HG03060 (cell line): Measurements from ENCODE around the gene NXPE1.
"Not testable (repeated sequence)": the region's sequence is repeated elsewhere in the genome, so short reads cannot be mapped to it uniquely, and the experiment has no call there.

ENCODE experiments used
- ATAC-seq: cut with Tn5 transposase; IDR thresholded peaks from one replicate; pipeline ENCODE4 v1.9.1; 2021; ENCODE audit warnings: low read depth, moderate number of reproducible peaks; ENCODE audit not compliant: unreplicated experiment

The NXPE1 gene

DNA sequence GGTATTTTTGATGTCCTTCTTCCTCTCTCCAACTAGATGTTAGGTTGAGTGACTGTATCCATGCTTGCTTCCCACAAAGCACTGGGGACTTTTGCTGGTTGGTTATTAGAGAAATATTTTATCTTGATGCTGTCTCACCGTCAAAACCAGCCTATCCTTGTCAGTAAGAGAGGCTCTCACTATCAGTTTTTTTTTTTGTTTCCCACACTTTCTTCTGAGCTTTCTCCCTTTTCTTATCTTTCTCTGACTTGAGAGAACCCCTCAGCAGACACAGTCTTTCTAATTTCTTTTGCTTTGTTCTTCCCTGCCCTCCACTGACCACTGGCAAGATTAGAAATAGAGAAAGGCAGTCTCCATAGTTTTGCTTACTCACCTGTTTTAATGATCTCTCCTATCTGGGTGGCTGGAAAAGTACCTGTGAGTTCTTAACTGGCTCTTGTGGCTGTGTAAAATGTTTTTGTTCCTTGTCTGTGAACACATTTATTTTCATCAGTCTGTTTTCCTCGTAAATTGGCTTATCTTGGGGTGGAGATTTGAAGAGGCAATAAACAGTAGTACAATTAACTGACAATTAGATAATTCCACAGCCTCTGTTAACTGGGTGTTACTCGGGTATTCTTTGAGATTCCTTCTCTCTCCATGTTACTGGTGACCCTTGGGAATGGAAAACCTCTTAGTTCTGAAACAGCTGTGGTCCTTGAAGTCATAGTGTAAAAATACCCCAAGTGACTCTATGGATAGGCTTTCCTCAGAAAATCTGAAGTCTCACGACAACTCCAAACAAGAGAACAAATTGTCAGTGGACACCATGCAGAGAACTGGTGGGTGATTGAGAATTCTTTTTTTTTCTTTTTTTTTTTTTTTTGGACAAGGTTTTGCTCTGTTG lies at the start of gene NXPE1:
Gene NXPE1 (minus strand): TSS at position 457 of the 886 bp plus-strand sequence. CDS start 8,680 bp downstream, outside the sequence.
- no peak for ATAC-seq

DNA sequence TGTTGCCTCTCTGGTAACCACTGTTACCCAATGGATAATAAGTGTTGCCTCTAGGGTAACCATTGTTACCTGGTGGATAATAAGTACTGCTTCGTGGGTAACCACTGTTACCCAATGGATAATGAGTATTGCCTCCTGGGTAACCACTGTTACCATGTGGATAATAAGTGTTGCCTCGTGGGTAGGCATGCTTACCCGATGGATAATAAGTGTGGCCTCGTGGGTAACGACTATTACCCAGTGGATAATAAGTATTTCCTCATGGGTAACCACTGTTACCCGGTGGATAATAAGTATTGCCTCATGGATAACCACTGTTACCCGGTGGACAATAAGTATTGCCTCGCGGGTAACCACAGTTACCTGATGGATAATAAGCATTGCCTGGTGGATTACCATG lies 49.7 kb upstream of the NXPE1 start:
- no peak for ATAC-seq

DNA sequence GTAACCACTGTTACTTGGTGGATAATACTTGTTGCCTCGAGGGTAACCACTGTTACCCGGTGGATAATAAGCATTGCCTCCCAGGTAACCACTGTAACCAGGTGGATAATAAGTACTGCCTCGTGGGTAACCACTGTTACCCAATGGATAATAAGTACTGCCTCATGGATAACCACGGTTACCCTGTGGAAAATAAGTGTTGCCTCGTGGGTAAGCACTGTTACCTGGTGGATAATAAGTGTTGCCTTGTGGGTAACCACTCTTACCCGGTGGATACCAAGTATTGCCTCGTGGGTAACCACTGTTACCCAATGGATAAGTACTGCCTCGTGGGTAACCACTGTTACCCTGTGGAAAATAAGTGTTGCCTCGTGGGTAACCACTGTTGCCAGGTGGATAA lies 48.9 kb upstream of the NXPE1 start:
- not testable (repeated sequence) for ATAC-seq

DNA sequence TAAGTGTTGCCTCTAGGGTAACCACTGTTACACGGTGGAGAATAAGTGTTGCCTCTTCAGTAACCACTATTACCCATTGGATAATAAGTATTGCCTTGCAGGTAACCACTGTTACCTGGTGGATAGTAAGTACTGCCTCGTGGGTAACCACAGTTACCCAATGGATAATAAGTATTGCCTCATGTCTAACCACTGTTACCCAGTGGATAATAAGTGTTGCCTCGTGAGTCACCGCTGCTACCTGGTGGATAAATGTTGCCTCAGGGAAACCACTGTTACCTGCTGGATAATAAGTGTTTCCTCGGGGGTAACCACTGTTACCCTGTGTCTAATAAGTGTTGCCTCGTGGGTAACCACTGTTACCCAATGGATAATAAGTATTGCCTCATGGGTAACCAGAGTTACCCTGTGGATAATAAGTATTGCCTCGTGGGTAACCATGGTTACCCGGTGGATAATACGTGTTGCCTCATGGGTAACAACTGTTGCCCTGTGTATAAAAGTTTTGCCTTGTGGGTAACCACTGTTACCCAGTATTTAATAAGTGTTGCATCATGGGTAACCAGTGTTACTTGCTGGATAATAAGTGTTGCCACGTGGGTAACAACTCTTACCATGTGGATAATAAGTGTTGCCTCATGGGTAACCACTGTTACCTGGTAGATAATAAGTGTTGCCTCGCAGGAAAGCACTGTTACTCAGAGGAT lies 48.2 kb upstream of the NXPE1 start:
- no peak for ATAC-seq

DNA sequence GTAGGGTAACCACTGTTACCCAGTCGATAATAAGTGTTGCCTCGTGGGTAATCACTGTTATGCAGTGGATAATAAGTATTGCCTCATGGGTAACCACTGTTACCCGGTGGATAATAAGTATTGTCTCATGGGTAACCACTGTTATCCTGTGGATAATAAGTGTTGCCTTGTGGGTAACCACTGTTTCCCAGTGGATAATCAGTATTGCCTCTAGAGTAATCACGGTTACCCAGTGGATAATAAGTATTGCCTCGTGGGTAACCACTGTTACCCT lies 47.1 kb upstream of the NXPE1 start:
- not testable (repeated sequence) for ATAC-seq

DNA sequence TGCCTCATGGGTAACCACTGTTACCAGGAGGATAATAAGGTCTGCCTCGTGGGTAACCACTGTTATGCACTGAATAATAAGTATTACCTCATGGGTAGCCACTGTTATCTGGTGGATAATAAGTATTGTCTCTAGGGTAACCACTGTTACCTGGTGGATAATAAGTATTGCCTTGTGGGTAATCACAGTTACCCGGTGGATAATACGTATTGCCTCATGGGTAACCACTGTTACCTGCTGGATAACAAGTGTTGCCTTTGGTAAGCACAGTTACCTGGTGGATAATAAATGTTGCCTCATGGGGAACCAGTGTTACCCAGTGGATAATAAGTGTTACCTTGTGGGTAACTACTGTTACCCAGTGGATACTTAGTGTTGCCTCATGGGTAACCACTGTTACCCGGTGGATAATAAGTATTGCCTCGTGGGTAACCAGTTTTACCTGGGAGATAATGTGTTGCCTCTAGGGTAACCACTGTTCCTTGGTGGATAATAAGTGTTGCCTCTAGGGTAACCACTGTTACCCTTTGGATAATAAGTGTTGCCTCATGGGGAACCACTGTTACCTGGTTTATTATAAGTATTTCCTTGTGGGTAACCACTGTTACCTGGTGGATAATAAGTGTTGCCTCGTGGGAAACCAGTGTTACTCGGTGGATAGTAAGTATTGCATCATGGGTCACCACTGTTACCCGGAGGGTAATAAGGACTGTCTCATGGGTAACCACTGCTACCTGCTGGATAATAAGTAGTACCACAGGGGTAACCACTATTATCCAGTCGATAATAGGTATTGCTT lies 46.5 kb upstream of the NXPE1 start:
- no peak for ATAC-seq

DNA sequence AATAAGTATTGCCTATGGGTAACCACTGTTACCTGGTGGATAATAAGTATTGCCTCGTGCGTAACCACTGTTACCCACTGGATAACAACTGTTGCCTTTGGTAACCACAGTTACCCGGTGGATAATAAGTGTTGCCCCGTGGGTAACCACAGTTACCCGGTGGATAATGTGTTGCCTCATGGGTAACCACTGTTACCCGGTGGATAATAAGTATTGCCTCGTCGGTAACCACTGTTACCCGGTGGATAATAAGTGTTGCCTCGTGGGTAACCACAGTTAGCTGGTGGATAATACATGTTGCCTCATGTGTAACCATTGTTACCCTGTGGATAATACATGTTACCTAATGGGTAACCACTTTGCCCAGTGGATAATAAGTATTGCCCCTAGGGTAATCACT lies 45.7 kb upstream of the NXPE1 start:
- ATAC-seq: no peak

DNA sequence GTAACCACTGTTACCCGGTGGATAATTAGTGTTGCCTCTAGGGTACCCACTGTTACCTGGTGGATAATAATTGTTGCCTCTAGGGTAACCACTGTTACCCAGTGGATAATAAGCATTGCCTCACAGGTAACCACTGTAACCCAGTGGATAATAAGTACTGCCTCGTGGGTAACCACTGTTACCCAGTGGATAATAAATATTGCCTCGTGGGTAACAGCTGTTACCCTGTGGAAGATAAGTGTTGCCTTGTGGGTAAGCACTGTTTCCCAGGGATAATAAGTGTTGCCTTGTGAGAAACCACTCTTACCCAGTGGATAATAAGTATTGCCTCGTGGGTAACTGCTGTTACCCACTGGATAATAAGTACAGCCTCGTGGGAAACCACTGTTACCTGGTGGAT lies 45.2 kb upstream of the NXPE1 start:
- ATAC-seq: no peak

DNA sequence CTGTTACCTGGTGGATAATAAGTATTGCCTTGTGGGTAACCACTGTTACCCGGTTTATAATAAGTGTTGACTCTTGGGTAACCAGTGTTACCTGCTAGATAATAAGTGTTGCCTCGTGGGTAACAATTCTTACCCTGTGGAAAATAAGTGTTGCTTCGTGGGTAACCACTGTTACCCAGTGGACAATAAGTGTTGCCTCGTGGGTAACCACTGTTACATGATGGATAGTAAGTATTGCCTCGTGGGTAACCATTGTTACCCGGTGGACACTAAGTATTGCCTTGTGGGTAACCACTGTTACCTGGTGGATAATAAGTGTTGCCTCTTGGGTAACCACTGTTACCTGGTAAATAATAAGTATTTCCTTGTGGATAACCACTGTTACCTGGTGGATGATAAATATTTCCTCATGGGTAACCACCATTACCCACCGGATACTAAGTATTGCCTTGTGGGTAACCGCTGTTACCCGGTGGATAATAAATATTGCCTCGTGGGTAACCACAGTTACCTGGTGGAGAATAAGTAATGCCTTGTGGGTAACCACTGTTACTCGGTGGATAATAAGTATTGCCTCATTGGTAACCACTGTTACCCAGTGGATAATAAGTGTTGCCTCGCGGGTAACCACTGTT lies 44.6 kb upstream of the NXPE1 start:
- ATAC-seq: no peak

DNA sequence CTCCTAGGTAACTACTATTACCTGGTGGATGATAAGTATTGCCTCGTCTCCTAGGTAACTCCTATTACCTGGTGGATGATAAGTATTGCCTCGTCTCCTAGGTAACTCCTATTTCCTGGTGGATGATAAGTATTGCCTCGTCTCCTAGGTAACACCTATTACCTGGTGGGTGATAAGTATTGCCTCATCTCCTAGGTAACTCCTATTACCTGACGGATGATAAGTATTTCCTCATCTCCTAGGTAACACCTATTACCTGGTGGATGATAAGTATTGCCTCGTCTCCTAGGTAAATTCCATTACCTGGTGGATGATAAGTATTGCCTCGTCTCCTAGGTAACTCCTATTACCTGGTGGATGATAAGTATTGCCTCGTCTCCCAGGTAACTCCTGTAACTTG lies 43.5 kb upstream of the NXPE1 start:
- not testable (repeated sequence) for ATAC-seq

DNA sequence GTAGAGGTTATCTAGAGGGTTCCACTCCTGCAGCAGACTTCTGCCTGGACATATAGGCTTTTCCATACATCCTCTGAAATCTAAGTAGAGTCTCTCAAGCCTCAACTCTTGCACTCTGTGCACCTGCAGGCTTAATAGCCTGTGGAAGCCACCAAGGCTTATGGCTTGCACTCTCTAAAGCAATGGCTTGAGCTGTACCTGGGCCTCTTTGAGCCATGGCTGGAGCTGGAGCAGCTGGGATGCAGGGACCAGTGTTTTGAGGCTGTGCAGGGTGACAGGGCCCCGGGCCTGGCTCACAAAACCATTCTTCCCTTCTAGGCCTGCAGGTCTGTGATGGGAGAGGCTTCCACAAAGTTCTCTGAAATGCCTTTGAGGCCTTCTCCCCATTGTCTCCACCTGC lies 38.8 kb upstream of the NXPE1 start:
- no peak for ATAC-seq

DNA sequence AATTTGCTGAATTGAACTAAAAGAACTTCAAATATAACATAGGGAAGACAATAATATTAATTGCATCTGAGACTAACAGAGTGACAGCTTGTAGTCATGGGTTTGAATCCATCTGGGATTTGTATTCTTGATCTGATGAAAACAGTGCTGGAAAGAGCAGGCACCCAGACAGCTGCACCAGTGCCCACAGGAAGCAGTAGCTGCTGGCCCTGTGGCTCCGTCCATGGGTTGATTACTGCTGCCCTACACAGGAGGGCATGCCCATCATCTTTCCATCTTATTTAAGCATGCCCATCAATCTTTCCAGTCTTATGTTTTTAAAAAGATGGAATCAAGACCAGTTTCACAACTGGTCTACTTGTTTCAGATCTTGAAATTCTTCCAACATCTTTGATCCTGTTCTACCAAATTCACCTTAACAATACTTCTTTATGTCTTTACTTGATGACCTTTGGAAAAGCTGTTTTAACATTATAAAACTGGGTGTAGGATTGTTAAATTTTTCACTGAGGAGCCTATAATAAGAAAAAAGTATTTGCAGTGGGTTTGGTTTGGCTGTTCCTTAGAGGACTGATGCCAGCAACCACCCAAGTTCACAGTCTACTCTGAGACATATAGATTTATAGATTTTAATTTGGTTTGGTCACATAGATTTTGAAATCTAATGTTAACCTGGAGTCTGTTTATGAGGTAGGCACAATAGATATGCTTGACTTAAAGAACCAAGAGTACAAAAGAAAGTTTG lies 36.7 kb upstream of the NXPE1 start:
- ATAC-seq: no peak

DNA sequence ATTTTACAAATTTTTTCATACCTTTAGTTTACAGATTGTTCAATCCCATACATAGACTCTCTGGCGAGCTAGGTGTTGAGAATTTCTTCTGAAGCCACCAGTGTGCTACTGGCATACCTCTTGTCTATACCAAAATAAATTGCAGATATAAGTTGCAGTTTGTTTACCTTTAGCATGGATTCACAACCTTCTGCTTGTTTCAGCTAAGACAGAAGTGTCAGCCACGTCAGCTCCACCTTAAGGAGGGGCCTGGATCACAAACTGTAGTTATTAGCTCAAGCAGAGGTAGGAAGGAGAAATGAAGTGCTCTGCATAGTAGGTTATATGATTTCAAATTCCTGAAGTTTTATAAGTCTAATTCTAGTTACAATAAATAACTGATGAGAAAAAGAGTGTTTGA lies 35.9 kb upstream of the NXPE1 start, which contains the start of gene NXPE4:
Gene NXPE4 (minus strand): TSS at position 216 of the 400 bp plus-strand sequence. CDS start 1,027 bp downstream, outside the sequence.
- no peak for ATAC-seq

DNA sequence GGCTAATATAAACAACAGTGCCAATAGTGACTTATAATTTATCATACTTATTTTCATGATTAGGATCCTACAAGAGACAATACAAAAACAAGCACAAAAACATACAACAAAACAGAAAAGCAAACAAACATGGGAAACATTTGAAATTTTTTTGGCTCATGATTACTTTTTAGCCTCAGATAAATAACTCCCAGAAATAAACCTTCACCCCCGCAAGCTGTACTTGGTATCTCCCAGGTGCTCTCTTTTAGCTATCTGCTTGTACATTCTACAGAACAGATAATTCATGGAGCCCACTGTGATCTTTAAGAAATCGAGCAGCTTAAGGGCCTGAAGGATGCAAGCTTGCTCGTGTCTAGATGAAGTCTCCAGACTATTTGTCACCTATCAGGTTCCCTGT lies 35.0 kb upstream of the NXPE1 start:
- no peak for ATAC-seq

DNA sequence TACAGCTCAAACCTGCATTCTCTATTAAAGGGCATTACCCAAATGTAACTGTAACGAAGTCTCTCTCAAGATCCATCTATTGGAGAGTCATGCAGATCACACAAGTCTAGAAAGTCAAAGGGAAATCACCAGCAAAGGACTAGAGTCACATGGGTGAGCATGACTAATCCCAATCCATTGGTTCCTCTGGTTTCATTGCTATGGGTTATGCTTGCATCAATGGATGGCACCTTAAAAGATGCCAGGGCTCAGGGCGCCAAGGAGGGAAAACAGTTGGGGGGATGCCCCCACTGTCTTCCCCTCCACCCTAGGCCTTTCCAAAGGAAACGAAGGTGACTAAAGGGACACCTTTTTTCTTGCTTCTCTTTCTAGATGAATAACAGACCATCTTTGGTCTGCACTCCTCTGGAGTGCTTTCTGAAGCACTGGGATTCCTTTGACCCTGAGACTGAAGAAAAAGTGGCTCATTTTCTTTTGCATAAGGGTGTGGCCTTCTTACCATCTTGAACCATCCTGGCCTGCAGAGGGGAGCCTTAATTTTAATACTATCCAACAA lies 27.8 kb upstream of the NXPE1 start:
- no peak for ATAC-seq

DNA sequence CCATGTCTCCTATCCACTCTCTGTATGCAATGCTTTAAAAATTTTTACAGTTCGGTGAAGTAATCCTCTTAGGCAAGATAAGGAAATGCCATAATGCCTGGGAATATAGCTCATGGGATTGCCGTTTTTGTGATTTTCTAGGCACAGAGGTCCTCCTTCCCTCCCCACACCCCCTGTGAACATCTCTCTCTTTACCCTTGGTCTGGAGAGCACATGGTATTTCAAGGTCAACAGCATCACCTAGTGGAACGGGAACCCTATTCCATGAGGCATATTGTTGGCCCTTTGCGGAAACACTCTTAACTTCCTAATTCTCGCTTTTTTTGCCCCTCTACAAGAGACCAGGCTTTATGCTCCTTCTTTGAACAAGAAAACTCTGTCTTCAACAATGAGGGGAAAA lies 27.1 kb upstream of the NXPE1 start:
- no peak for ATAC-seq

DNA sequence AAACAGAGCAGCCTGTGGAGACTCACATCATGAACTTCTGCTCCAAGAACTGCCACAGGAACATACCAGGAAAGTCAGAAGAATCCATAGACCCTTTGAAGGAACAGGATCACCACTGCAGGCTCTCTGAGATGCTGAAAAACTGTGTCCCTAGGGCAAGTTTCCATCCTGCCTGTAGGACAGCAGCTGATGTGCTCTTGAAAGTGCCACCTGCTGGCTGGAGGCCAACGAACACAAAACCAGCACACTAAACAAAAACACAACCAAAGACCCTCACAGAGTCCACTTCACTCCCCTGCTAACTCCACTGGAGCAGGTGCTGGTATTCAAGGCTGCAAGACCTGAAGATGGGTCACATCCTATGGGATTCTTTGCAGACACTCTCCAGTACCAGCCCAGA lies 12.0 kb upstream of the NXPE1 start:
- no peak for ATAC-seq

DNA sequence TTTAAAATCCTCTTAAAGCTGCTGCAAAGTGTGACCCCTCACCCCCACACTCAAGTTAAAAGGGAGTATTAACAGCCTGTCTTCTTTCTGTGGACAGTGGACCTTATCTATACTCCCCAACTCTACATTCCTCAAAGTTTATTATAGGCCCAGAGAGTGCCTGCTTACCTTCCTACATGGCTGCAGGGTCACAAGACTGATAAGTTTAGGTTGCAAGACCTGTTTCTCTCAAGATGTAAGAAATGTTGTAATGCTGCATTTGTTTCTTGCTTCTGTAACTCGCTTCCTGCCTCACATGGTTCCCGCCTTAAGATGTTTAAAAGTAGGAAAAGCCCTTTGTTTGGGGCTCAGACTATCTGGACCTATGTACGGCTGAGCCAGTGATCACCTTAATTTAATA lies 10.1 kb upstream of the NXPE1 start:
- ATAC-seq: no peak

DNA sequence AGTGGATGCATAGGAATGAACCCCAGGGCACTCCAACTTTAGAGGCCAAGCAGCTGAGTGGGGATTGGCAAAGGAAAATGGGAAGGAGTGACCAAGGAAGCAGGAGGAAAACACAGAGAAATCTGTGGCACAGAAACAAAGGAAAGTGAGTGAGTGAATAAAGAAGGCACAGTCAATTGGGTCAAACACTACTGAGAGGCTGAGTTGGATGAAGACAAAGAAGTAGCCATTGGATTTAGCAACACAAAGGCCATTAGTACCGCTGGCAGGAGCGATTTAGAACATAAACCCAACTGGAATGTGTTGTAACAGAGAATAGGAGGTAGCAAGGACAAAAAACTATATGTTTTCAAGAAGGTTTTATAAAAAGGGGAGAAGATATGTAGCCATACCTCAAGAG lies 6.6 kb upstream of the NXPE1 start:
- no peak for ATAC-seq

DNA sequence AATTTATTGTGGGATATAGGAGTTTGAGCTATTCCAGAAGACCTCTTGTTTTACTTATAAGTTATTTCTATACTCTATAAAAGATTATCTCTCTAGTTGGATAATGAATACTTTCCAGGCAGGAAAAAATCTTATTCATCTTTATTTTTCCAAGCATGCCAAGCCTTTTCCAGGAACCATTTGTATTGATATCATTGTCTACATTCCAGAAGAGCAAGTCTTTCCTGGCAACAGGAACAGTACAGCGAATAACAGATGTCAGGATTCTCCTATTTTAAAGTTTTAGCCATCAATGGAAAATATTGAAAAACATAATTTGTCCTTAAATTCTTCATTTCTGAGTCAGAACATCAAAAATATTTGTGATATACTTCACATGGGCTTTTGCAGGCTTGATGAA lies 5.2 kb upstream of the NXPE1 start:
- ATAC-seq: no peak
